ENCODE results near the gene SPRY1. TPM values are rescaled to one million over a fixed set of nuclear protein-coding genes. Genes with fewer than 3 reads are reported as not detected.

SPRY1 gene
- total and polyA plus RNA-seq, 11 donors: 17.0 to 104 (median 39.1) TPM

- WGBS, 4 donors: 78 to 91% (median 83%) methylated on average over 4 of the region's 4 CpGs
- DNase-seq: no peak
- H3K9me3 ChIP-seq: no peaks in the 10 kb centered on the region
- no peaks in the 10 kb centered on the region for H3K36me3 ChIP-seq
- TF ChIP-seq CTCF (IDR thresholded peaks at IDR 0.05) (no peak), POLR2A (IDR thresholded peaks at IDR 0.05) (no peak)
- peaks cover 0 to 25% (median 3%) of the 10 kb centered on the region in 12 donors for H3K4me1 ChIP-seq
- peak in 1 of 4 donors; percentile 64 for ATAC-seq
- intact Hi-C loops (cut with DNase I): no loop called here
- no peaks in the 10 kb centered on the region for H3K27me3 ChIP-seq
- H3K4me3 ChIP-seq: no peak overlapping the region
- peak overlapping the region in 2 of 12 donors; percentile 42 to 54 for H3K27ac ChIP-seq
These were observed 16.3 kb downstream of the SPRY1 start for GRCh38 chr4:123412700-123413512.

- intact Hi-C loops (cut with DNase I): loop anchor here in 1 of 10 donors (5.0 kb wide), 1 partner anchor 87 kb away; no protein-coding TSS in a partner anchor
- no peak for DNase-seq
- H3K27ac ChIP-seq: no peak overlapping the region
- H3K4me3 ChIP-seq: no peak overlapping the region
- no peaks in the 10 kb centered on the region for H3K27me3 ChIP-seq
- H3K9me3 ChIP-seq: no peaks in the 10 kb centered on the region
- ATAC-seq: no peak
- H3K4me1 ChIP-seq: peaks cover 0 to 37% (median 9%) of the 10 kb centered on the region in 12 donors
- no peak for TF ChIP-seq POLR2A (IDR thresholded peaks at IDR 0.05)
- TF ChIP-seq CTCF (IDR thresholded peaks at IDR 0.05): no peak
- 79 to 89% (median 84%) methylated on average over 1 of the region's 1 CpG for WGBS, 4 donors
- H3K36me3 ChIP-seq: no peaks in the 10 kb centered on the region
These were observed 19.0 kb downstream of the SPRY1 start for GRCh38 chr4:123415576-123415975.

GRCh38 chr4:123415977-123416376 is 19.4 kb downstream of the SPRY1 start:
- ATAC-seq (no peak), DNase-seq (no peak)
- TF ChIP-seq POLR2A (IDR thresholded peaks at IDR 0.05) (no peak), CTCF (IDR thresholded peaks at IDR 0.05) (no peak)
- intact Hi-C loops (cut with DNase I): loop anchor here in 1 of 10 donors (5.0 kb wide), 1 partner anchor 86 kb away; no protein-coding TSS in a partner anchor
- H3K36me3 ChIP-seq: no peaks in the 10 kb centered on the region
- 84 to 98% (median 90%) methylated on average over 6 of the region's 6 CpGs for WGBS, 4 donors
- no peaks in the 10 kb centered on the region for H3K9me3 ChIP-seq
- H3K4me1 ChIP-seq: peaks cover 0 to 37% (median 9%) of the 10 kb centered on the region in 12 donors
- H3K27me3 ChIP-seq: no peaks in the 10 kb centered on the region
- H3K4me3 ChIP-seq: no peak overlapping the region
- no peak overlapping the region for H3K27ac ChIP-seq

- H3K36me3 ChIP-seq: no peaks in the 10 kb centered on the region
- peaks cover 0 to 29% (median 9%) of the 10 kb centered on the region in 12 donors for H3K4me1 ChIP-seq
- H3K9me3 ChIP-seq: no peaks in the 10 kb centered on the region
- peak overlapping the region in 10 of 12 donors; percentile 31 to 66 (median 46) for H3K27ac ChIP-seq
- ATAC-seq: no peak
- WGBS, 4 donors: 56 to 59% (median 58%) methylated on average over 2 of the region's 2 CpGs
- H3K4me3 ChIP-seq: no peak overlapping the region
- no peak for TF ChIP-seq CTCF (IDR thresholded peaks at IDR 0.05)
- no peak for TF ChIP-seq POLR2A (IDR thresholded peaks at IDR 0.05)
- DNase-seq: no peak
- H3K27me3 ChIP-seq: no peaks in the 10 kb centered on the region
- intact Hi-C loops (cut with DNase I): loop anchor here in 1 of 10 donors (5.0 kb wide), 1 partner anchor 84 kb away; no protein-coding TSS in a partner anchor
These were observed 21.2 kb downstream of the SPRY1 start for GRCh38 chr4:123417813-123418212.
